Activated CD8-positive, alpha-beta memory T cell treated with anti-CD3 and anti-CD28 coated beads for 24 hours (primary cell): ENCODE data around the gene TMEM179.

Experiments used
- DNase-seq: peaks from one replicate; pipeline ENCODE4 v3.0.0-alpha.2; 2020

TMEM179 gene

DNA sequence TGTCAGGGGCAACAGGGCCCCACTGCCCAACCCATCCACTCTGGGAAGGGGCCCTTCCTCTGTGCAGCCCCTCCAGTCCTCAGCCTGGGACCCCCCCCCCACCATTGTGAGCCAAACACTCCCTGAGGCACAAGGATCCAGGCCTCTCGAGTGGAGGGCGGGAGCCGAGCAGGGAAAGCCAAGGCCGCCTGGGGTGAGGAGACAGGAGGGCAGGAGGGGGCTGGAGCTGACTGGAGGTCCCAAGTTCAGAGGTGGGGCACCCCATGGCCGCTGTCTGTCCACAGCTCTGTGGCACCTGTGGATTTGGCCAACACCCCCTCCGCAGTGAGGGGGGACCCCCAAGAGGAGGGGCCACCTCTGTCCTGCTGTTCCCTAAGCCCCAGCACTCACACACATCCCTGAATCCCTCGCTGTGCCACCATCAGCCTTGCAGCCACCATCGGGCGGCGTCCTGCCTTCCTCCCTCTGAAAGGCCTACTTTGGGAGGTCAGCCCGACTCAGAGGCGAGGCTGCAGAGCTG is 50.4 kb downstream of the TMEM179 start:
- DNase-seq, result no peak

DNA sequence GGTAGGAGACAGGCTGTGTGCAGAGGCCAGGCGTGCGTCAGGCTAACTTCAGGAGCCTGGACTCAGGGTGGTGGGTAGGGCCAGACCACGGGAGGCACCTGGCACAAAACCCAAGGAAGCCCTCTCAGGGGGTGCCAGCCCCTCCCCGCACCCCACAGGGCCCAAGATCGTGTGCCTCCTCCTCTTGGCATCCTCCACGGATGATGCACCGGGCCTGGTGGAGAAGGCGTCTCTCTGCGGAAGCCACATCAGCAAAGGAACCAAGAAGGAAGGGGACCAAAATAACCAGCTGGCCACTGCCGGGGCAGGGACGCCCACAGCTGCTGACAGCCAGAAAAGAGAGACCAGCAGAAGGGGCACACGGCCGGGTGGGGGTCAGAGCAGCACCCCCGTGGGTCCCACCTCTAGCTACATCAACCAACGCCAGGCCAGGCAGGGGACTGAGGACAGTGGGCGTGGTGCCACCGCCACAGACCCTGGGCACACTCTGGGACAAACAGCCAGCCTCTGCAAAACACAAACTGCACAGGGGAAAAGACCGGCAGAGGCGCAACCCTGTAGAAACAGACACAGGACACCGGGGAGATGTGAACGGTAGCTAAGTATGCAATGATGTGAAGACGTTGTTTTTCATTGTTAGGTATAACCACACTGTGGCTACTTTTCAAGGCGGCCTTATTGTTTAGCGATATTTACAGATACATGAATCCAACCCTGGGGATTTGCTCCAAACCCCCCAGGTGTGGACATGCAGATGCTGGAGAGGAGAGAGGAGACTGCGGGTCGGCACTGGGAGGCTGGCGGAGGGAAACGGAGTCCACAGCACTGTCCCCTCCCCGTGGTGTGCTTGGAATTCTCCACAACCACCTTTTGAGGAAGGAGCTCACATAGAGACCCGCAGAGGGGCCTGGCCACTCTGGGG is 51.1 kb downstream of the TMEM179 start:
- DNase-seq, result no peak

GRCh38 chr14:104552738-104553125 is 51.8 kb downstream of the TMEM179 start:
- DNase-seq, result no peak

- no peak for DNase-seq
Measured at GRCh38 chr14:104551851-104552737, 52.5 kb downstream of the TMEM179 start.

DNA sequence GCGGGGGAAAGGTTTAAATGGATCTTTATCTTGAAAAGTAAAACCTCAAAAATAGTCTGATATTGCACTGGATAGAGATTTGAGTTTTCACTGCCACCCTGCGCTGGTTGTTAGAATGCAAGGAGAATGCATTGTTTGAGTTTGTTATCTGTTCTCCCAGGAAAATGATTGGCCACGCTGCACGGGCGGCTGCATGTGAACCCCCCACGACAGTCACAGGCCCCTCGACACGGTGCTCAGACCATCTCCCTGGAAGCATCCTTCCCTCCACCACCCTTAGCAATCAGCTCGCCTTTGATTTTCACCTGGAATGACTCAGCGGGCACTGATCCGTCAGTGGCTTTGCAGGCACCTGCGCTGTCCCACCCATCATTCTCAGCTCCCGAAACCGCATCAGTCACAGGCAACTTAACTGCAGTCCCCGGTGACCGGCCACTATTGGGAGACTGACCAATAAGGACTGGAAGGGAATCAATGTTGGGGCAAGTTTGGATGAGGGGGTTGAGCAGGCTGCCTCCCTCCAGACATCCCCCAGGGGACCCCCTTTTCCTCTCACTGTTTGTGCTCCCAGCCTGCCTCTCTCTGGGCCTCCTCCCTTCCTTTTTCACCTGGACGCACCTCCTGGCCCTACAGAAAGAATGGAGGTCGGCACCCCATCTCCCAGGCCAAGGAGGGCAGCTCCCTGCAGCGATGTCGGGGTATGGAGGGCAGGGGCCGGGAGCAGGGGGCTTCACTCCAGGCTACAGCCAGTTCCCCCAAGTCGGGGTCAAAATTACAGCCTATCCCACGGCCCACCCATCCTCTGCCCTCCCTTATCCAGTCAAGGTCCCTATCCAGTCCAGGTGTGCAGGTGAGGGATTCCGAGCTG is 53.5 kb downstream of the TMEM179 start:
- no peak for DNase-seq

DNA sequence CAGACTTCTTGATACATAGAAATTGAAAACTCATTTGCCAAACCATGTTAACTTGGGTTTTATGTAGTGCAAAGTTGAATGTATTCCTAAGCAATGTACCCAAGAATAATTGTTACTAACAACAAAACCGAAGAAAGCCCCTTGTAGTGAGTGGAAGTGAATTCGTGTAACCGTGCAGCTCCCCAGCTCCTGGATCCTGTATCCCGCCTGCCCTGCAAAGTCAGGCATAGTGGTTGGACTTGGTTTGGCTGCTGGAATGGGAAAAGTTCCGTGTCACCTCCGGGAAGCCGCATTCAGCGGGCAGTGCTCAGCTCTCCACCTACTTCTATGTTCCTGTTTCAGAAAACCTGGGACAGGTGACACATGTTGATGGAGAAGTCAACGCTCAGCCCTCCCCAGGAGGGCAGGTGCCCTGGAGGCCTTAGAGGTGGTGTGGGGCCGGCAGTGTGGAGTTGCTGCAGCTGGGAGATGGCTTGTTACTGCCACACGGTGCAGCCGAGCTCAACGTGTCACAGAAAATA is 54.2 kb downstream of the TMEM179 start:
- DNase-seq, result no peak

DNA sequence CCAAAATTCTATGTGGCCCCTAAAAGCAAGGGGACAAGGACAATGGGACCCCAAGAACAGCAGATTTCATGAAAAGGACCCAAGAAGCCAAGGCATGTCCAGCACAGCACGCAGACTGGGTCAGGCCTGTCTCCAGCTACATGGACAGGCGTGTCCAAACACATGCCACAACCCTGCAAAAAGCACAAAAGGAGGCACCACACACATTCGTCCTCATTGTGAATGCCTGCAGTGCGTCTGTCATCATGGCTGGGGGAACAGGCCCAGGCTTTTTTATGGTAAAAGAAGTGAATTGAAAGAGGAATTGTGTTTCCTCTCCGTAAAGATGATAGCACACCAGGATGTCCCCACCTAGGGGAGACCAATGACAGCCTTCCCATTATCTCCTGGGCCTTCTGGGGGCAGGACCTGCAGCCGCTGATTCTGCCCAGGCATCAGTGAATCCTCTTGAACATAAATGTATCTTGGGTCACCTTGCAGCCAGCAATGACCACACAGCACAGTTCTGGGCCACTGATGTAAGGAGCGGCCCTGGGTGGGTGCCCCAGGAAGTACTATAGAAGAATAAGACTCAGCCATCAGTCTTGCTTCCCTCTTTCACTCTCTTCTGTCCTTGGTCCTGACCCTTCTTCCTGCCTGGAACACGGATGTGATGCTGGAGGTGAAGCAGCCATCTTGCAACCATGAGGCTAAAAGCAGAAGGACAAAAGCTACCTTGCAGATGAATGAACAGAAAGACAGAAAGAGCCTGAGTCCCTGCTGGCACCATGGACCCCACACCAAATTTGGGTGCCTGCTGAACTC is 54.8 kb downstream of the TMEM179 start:
- DNase-seq, result no peak

- no peak for DNase-seq
Measured at GRCh38 chr14:104548802-104549535, 55.6 kb downstream of the TMEM179 start.

DNA sequence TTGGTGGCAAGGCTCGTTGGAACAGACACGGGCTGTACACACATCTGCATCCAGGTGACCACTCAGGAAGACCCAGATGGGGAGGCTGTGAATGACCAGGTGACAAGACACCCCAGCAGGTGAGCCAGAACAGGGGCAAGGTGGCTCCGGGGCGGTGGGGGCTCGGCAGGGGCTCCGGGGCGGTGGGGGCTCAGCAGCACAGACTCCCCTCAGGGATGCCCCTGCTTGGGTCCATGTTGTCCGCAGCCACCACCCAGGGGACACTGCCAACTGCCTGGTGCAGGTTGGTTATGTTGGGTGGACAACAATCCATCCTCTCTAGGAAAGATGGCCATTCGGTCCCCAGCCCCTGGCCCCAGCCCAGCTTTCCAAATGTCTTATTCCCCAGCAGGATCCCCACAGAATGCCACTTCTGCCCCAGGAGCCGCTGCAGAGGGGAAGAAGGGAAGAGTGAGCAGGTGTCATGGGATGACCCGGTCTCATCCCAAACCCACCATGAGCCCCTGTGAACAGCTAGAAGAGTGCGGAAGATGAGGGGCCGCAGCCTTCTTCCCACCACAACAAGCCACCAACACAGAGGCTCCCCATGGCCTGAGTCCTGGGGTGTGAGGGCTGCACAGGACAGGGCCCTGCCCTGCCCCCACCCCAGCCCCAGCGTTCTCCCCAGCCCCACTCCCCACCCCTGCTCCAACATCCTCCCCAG is 56.4 kb downstream of the TMEM179 start:
- DNase-seq, result no peak

DNA sequence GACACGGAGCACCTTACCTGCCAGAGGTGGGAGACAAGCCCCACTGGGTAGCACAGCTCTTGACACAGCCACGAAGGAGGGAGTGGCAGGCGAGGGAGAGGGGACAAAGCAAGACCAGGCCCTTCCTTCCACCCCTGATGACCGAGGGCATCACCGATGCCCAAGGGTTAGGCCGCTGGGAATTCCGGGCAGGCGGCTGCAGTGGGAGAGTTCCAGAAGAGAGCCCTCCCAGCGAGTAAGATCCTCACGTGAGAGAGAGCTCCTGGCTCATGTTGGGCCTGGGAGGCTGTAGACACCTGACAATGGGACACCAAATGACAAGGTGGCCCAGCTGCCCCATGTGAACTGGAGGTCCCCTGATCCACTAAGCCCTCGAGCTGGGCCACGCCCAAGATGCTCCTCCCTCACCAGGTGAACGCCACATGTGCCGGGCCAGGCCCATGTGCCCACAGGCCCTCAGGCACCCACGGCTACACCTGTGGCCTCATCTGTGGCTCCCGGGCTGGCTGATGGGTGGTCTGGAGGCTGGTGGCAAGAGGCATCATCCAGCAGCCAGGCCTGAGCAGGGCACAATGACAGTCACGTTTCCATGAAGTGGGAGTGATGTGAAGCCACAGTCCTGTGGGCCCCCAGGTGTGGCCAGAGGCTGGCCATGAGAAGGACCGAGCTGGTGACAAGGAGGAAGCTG is 57.1 kb downstream of the TMEM179 start:
- DNase-seq, result no peak

GRCh38 chr14:104546591-104547309 is 57.8 kb downstream of the TMEM179 start:
- DNase-seq, result no peak

DNA sequence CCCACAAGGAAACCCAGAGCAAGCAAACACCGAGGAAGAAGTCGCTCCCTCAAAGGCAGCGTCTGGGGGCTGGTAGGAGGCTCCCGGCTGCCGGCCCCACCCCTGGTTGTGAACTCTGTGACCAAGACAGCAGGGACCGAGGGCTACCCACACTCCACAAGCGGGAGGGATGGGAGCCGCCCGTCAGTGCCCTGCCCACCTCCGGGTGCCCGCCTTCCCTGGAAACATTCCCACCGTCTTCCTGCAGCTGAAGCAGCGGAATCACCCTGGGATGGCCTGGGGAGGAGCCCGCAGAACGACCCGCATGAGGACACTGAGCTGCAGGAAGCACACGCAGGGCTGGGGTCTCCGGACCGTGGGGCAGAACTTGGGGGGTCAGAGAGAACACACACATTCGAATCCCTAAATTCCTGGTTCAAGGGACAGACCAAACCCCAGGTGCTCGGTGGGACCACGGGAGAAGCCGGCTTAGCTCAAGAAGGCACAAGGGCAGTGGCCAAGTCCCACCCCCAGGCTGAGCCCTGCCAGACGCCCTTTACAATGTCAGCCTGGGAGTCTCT is 58.5 kb downstream of the TMEM179 start:
- no peak for DNase-seq

GRCh38 chr14:104545151-104545941 is 59.2 kb downstream of the TMEM179 start:
- DNase-seq, result no peak

DNA sequence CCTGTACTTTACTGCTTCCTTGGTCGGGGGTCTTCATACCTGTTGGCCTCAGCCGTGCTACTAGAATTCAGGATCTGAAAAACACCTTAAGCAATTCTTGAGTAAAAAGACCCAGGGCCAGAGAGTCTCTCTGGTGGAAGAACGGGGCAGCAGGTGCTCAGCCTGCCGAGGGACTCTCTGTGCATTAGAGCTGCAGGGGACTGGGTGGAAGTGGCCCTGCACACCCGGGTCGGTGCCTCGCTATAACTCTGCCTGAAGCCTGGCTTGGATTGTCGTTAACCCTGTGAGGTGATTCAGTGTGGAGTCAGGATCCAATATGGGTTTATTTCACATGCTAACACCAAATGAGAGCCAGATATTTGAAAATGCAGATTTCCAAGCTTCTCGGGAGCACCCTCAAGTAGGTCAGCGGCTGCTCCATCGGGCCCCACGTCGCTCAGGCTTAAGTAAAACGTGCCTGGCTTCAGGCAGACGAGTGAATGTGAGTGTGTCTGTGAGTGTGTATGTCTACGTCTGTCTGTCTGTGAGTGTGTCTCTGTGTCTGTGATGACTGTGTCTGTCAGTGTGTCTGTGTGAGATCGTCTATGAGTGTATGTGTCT is 60.1 kb downstream of the TMEM179 start:
- no peak for DNase-seq

DNA sequence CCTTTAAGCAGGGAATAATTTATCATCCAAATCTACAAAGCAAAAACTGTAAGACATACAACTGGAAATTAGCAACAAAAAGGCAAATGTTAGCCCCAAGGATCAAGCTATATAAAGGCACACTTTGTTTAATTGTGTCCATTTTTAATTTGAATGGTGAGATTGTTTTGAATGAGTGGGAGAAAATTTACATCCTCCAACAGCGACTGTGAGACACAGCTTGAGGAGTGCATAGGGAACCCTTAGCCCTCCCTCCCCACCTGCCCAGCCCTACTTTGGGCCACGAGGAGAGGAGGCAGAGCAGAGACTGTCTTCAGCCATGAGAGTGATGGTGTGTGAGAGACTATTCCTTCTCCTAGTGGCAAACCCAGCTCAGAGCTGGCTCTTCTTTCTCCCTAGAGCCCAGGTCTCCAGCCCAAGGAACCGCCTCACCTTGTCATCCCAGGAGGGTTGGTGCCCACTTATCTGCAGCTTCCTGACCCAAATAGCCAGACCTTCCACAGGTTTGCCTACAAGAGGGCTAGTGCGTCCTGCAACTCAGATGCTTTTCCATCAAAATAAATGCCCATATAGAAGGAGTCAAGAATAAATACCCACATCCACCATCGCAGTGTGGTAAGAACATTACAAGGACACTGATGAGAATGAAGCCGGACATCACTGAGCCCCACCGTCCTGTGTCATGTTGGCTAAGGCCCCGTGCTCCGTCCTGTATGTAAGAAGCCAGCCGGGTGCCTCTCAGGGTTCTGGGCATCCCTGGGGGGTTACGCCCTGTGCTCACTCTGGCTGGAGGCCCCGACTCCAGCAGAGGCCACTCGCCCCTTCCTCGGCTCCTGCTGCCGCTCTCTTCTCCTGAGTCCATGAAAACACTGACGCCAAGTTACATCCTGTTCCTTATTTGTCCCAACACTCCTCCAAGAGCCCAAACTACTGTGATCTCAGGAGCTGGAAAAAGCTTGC is 61.4 kb downstream of the TMEM179 start:
- no peak for DNase-seq
